ENCODE results near the gene WDR89. TPM values are rescaled to one million over a fixed set of nuclear protein-coding genes. Genes with fewer than 3 reads are reported as not detected.

Gene WDR89
- total RNA-seq, 6 donors from 2014 or later: 2.1 to 16.9 (median 9.1) TPM

DNA sequence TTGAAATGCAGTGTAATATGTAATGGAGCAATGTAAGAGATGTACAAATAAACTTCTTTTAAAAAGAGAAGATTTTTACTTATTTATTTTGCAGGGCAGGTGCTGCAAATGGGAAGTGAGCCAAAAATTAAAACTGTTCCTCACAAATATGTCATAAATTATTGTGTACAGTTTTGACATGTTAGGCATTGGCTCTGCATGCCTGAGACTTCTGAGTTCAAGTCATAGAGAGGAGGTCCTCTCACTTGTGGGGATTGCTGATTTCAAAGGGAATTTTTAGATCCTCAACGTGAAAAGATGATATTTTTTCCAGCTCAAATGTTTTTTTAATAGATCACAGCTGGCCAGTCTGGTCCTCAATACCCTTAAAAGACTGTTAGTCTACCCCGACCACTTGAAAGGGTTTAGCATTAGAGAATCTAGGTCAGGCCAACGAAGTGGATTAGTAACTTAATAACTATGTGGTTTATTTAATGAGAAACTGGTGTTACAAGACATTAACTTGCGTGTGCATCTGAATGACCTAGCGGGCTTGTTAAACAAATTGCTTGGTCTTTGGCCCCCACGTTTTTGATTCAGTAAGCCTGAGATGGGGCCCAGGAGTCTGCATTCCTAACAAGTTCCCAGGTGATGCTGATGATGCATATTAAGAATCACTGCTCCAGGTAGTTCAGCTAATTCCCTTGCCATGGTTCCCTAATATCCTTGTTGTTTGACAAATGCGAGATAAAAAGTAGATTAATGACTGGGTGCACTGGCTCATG is 30.9 kb upstream of the WDR89 start:
- 62 to 63% methylated on average over 7 of the region's 7 CpGs for WGBS, 2 donors
- no peak overlapping the region for H3K27ac ChIP-seq
- TF ChIP-seq, protein P1, sequence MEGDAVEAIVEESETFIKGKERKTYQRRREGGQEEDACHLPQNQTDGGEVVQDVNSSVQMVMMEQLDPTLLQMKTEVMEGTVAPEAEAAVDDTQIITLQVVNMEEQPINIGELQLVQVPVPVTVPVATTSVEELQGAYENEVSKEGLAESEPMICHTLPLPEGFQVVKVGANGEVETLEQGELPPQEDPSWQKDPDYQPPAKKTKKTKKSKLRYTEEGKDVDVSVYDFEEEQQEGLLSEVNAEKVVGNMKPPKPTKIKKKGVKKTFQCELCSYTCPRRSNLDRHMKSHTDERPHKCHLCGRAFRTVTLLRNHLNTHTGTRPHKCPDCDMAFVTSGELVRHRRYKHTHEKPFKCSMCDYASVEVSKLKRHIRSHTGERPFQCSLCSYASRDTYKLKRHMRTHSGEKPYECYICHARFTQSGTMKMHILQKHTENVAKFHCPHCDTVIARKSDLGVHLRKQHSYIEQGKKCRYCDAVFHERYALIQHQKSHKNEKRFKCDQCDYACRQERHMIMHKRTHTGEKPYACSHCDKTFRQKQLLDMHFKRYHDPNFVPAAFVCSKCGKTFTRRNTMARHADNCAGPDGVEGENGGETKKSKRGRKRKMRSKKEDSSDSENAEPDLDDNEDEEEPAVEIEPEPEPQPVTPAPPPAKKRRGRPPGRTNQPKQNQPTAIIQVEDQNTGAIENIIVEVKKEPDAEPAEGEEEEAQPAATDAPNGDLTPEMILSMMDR (IDR thresholded peaks at IDR 0.05): no peak
- TF ChIP-seq EP300 (IDR thresholded peaks at IDR 0.05): no peak
- no peak overlapping the region for H3K4me3 ChIP-seq
- no peaks in the 10 kb centered on the region for H3K4me1 ChIP-seq
- no peak for DNase-seq
- H3K9me3 ChIP-seq: no peaks in the 10 kb centered on the region
- no peaks in the 10 kb centered on the region for H3K27me3 ChIP-seq
- ATAC-seq (ENCODE audit: low FRiP score in 2 of 2): peak in 1 of 2 donors; percentile 49
- H3K36me3 ChIP-seq: peaks cover 0 to 4% (median 0%) of the 10 kb centered on the region in 4 donors

DNA sequence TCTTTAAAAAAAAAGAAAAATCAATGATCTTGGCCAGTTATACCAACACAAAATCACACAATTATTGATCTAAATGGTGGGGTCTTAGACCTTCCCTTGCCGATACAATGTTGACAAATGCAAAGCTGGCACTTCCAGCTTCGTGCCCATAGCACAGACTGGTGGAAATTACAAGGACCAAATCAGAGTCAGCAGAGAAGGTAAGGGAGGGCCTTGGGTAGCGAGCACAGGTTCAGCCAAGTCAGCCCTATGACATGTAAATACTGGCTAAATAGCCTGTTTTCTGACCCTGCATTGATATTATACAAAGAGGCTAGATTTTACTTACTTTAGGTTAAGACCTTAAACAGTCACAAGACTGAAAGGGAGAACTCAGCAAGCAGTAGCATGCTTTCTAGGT is 30.3 kb upstream of the WDR89 start:
- Histone ChIP-seq H3K4me3 (no peak overlapping the region), H3K36me3 (no peaks in the 10 kb centered on the region), H3K9me3 (no peaks in the 10 kb centered on the region), H3K27ac (no peak overlapping the region), H3K4me1 (no peaks in the 10 kb centered on the region), H3K27me3 (no peaks in the 10 kb centered on the region)
- WGBS, 2 donors: 77 to 80% methylated on average over 3 of the region's 3 CpGs
- TF ChIP-seq POLR2AphosphoS5 (IDR thresholded peaks at IDR 0.05) (no peak), POLR2A (IDR thresholded peaks at IDR 0.05) (no peak), EP300 (IDR thresholded peaks at IDR 0.05) (no peak)
- TF ChIP-seq, protein P1 (IDR thresholded peaks at IDR 0.05): no peak
- ATAC-seq (ENCODE audit: low FRiP score in 2 of 2): no peak
- no peak for DNase-seq

DNA sequence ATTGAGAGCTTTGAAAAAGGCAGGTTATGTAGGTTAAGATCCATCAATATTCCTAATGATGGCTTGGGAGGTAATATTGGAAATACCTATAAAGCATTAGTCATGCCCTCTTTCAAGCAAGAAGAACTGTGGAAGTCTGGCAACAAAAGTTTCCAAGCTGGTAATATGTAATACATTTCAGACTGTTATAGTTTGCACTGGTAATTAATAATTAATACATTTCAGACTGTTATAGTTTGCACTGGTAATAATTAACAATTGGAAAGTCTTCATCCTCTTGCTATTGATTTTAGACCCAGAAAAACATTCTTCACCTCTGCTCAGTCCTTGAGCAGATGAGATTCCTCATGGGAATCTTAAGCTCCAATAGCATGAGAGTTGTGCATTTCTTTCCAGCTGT is 29.0 kb upstream of the WDR89 start:
- no peak for TF ChIP-seq POLR2AphosphoS5 (IDR thresholded peaks at IDR 0.05)
- TF ChIP-seq, protein P1 (IDR thresholded peaks at IDR 0.05): no peak
- no peak for TF ChIP-seq EP300 (IDR thresholded peaks at IDR 0.05)
- ATAC-seq (ENCODE audit: low FRiP score in 2 of 2) (no peak), DNase-seq (no peak)
- Histone ChIP-seq H3K27ac (no peak overlapping the region), H3K36me3 (no peaks in the 10 kb centered on the region), H3K9me3 (no peaks in the 10 kb centered on the region), H3K4me1 (no peaks in the 10 kb centered on the region), H3K4me3 (no peak overlapping the region), H3K27me3 (no peaks in the 10 kb centered on the region)

DNA sequence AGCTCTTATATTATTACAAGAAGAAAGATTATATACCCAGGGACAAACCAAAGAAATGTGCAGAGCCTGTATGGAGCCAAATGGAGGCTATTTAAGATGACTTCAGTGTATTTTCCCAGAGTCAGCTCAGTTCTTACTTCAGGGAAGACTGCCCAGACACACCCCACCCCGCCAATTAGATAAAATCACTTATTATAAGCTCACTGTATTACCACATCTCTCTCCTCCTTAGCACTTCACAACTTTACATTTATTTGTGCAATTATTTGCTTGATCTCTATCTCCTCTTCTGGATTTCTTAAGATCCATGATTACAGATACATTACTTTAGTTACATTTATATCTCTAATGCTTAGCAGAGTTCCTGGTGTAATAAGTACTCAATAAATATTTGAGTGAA is 24.7 kb upstream of the WDR89 start:
- TF ChIP-seq EP300 (IDR thresholded peaks at IDR 0.05): no peak
- TF ChIP-seq POLR2AphosphoS5 (IDR thresholded peaks at IDR 0.05): no peak
- TF ChIP-seq, protein P1 (IDR thresholded peaks at IDR 0.05): no peak
- TF ChIP-seq POLR2A (IDR thresholded peaks at IDR 0.05): no peak
- no peak for DNase-seq
- no peaks in the 10 kb centered on the region for H3K4me1 ChIP-seq
- H3K27ac ChIP-seq: no peak overlapping the region
- no peaks in the 10 kb centered on the region for H3K9me3 ChIP-seq
- H3K27me3 ChIP-seq: no peaks in the 10 kb centered on the region
- no peak overlapping the region for H3K4me3 ChIP-seq
- WGBS, 2 donors: 50 to 64% methylated on average over 1 of the region's 1 CpG
- H3K36me3 ChIP-seq: no peaks in the 10 kb centered on the region
- ATAC-seq (ENCODE audit: low FRiP score in 2 of 2): no peak

All from upper lobe of left lung (tissue), 6 donors.